ENCODE measurements around the gene MELK. TPM values are rescaled to one million over a fixed set of nuclear protein-coding genes. Genes with fewer than 3 reads are reported as not detected.
"Not testable (repeated sequence)": the region's sequence is repeated elsewhere in the genome, so short reads cannot be mapped to it uniquely, and the experiment has no call there.

The MELK gene
- 11.0 and 12.5 TPM in 2 replicates for total RNA-seq
- long read RNA-seq, transcript MELK-210 (17 exons, 2,400 nt) = minor isoform, 9 of 119 reads
- long read RNA-seq, transcript MELK-201 (18 exons, 2,485 nt) = major isoform, 24 of 119 reads
- long read RNA-seq, partial matches to known transcripts = 13 of 119 reads
- long read RNA-seq, other reads (novel, unspliced or antisense) = 67 of 119 reads

DNA sequence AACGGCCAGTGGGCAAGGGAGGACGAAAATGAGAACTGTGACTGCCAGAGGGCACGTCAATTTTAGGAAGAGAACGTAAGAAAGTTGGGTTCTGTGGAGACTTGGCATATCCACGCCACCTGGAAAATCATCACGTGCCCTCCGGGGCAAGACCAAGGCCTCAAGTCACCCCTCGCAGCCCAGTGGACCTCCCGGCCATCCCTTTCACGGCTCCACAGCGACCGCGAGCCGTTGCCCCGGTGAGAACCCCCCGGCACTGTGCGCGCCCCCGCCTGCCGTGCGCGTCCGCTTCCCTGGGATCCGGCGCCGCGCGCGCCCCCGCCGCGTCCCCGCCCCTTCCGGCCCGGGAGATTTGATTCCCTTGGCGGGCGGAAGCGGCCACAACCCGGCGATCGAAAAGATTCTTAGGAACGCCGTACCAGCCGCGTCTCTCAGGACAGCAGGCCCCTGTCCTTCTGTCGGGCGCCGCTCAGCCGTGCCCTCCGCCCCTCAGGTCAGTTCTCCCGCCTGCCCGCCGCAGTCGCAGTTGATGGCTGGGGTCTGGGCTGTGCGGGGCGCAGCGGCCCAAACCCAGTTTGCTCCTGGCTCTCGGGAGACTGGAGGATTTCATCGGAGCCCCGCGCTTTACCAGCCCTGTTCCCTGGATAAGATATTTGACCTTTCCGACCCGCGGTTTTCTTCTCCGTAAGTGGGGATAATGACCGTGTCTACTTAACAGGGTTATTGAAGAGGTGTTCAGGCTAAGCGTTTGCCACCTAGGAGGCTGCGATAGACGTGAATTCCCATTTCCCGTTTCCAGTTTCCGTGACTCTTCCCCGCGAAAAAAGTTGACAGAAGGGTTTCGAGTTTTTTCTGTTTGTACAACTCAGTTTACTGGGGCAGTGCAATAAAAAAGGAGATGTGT, at the start of gene MELK:
TSS of gene MELK (plus strand) at position 381 of the 904 bp plus-strand sequence. CDS start 8,787 bp downstream, outside the sequence.
- Mint-ChIP-seq H3K9me3 (ENCODE audit: unreplicated experiment) (no peaks in the 10 kb centered on the region), H3K4me1 (ENCODE audit: unreplicated experiment) (peaks cover 23% of the 10 kb centered on the region), H3K27me3 (ENCODE audit: unreplicated experiment) (no peaks in the 10 kb centered on the region), H3K4me3 (ENCODE audit: unreplicated experiment) (peak within 1 kb of the TSS; percentile 88), H3K36me3 (ENCODE audit: unreplicated experiment) (no peaks in the 10 kb centered on the region), H3K27ac (ENCODE audit: unreplicated experiment) (peak within 1 kb of the TSS; percentile 91)
- TF ChIP-seq, protein P1, sequence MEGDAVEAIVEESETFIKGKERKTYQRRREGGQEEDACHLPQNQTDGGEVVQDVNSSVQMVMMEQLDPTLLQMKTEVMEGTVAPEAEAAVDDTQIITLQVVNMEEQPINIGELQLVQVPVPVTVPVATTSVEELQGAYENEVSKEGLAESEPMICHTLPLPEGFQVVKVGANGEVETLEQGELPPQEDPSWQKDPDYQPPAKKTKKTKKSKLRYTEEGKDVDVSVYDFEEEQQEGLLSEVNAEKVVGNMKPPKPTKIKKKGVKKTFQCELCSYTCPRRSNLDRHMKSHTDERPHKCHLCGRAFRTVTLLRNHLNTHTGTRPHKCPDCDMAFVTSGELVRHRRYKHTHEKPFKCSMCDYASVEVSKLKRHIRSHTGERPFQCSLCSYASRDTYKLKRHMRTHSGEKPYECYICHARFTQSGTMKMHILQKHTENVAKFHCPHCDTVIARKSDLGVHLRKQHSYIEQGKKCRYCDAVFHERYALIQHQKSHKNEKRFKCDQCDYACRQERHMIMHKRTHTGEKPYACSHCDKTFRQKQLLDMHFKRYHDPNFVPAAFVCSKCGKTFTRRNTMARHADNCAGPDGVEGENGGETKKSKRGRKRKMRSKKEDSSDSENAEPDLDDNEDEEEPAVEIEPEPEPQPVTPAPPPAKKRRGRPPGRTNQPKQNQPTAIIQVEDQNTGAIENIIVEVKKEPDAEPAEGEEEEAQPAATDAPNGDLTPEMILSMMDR (IDR thresholded peaks at IDR 0.05) = no peak
- DNase-seq (ENCODE audit: extremely low spot score, unreplicated experiment) = peak; percentile 95

DNA sequence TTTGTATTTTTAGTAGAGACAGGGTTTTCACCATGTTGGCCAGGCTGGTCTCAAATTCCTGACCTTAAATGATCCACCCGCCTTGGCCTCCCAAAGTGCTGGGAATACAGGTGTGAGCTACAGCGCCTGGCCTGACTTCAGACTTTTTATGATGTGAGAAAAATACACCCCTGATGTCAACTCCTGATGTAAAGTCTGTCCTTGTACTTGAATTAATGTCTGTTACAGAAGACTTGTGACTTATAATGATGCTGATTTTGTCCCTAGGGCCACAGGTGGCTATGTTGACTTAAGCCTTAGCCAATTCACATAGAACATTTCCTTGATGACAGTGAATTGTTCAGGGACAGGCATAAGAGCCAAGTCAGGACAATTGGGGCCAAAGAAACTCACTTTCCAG, 42.5 kb upstream of the MELK start:
- Mint-ChIP-seq H3K9me3 (ENCODE audit: unreplicated experiment) (no peaks in the 10 kb centered on the region), H3K27ac (ENCODE audit: unreplicated experiment) (no peak overlapping the region)
- DNase-seq (ENCODE audit: extremely low spot score, unreplicated experiment) = no peak

DNA sequence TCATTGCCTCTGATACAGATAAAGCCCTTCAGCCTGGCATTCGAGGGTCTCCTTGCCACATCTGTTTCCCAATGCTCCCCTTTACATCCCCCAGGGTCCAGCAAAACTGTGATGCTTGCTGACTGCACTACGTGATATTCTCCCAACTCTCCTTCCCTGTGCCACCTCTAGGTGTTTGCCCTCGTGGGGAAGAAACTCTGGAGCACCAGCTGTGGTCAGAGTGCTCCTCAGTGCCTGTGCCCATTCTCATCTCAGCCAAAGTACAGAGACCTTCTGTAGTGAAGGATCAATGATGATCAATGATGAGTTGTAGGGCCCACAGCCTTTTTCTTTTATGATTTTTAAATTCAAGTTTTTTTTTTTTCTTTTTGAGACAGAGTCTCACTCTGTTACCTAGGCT, 40.3 kb upstream of the MELK start:
- TF ChIP-seq, protein P1 (IDR thresholded peaks at IDR 0.05) = no peak
- no peak overlapping the region for H3K4me3 Mint-ChIP-seq (ENCODE audit: unreplicated experiment)
- no peaks in the 10 kb centered on the region for H3K9me3 Mint-ChIP-seq (ENCODE audit: unreplicated experiment)
- no peaks in the 10 kb centered on the region for H3K4me1 Mint-ChIP-seq (ENCODE audit: unreplicated experiment)
- DNase-seq (ENCODE audit: extremely low spot score, unreplicated experiment) = no peak
- no peaks in the 10 kb centered on the region for H3K36me3 Mint-ChIP-seq (ENCODE audit: unreplicated experiment)
- H3K27me3 Mint-ChIP-seq (ENCODE audit: unreplicated experiment) = peaks cover 15% of the 10 kb centered on the region
- H3K27ac Mint-ChIP-seq (ENCODE audit: unreplicated experiment) = no peak overlapping the region

More for the DNA sequence above, 42.5 kb upstream of the MELK start:
- TF ChIP-seq, protein P1 (IDR thresholded peaks at IDR 0.05) = no peak
- H3K4me1 Mint-ChIP-seq (ENCODE audit: unreplicated experiment) = no peaks in the 10 kb centered on the region
- no peak overlapping the region for H3K4me3 Mint-ChIP-seq (ENCODE audit: unreplicated experiment)
- H3K36me3 Mint-ChIP-seq (ENCODE audit: unreplicated experiment) = no peaks in the 10 kb centered on the region
- H3K27me3 Mint-ChIP-seq (ENCODE audit: unreplicated experiment) = peaks cover 23% of the 10 kb centered on the region

DNA sequence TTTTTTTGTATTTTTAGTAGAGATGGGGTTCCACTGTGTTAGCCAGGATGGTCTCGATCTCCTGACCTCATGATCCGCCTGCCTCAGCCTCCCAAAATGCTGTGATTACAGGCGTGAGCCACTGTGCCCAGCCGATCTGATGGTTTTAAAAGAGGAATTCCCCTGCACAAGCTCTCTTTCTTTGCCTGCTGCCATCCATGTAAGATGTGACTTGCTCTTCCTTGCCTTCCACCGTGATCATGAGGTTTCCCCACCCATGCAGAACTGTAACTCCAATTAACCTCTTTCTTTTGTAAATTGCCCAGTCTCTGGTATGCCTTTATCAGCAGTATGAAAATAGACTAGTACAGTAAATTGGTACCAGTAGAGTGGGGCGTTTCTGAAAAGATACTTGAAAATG, 39.0 kb upstream of the MELK start:
- H3K4me1 Mint-ChIP-seq (ENCODE audit: unreplicated experiment); H3K9me3 Mint-ChIP-seq (ENCODE audit: unreplicated experiment); H3K27ac Mint-ChIP-seq (ENCODE audit: unreplicated experiment); DNase-seq (ENCODE audit: extremely low spot score, unreplicated experiment); H3K4me3 Mint-ChIP-seq (ENCODE audit: unreplicated experiment); H3K36me3 Mint-ChIP-seq (ENCODE audit: unreplicated experiment): not testable (repeated sequence)
- H3K27me3 Mint-ChIP-seq (ENCODE audit: unreplicated experiment) = peaks cover 15% of the 10 kb centered on the region

DNA sequence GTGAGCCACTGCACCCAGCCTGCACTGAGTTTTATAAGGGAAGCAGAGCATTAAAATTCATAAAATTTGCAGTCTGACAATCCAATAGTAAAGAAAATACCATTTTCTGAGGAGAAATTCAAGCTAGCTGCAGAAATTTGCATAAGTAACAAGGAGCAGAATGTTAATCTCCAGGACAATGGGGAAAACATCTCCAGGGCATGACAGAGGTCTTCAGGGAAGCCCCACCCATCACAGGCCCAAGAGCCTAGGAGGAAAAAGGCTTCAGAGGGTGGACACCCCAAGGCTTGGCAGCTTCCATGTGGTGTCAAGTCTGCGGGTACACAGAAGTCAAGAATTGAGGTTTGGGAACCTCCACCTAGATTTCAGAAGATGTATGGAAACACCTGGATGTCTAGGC, 37.6 kb upstream of the MELK start:
- DNase-seq (ENCODE audit: extremely low spot score, unreplicated experiment) = no peak
- TF ChIP-seq, protein P1 (IDR thresholded peaks at IDR 0.05) = no peak
- Mint-ChIP-seq H3K4me3 (ENCODE audit: unreplicated experiment) (no peak overlapping the region), H3K9me3 (ENCODE audit: unreplicated experiment) (no peaks in the 10 kb centered on the region), H3K27me3 (ENCODE audit: unreplicated experiment) (peaks cover 15% of the 10 kb centered on the region), H3K36me3 (ENCODE audit: unreplicated experiment) (no peaks in the 10 kb centered on the region), H3K4me1 (ENCODE audit: unreplicated experiment) (no peaks in the 10 kb centered on the region), H3K27ac (ENCODE audit: unreplicated experiment) (no peak overlapping the region)
